HG03280 (cell line): ENCODE results near the gene ACADS.

Experiments
- ATAC-seq: cut with Tn5 transposase; IDR thresholded peaks from one replicate; pipeline ENCODE4 v1.9.1; 2021; ENCODE audit warnings: mild to moderate bottlenecking, moderate library complexity; ENCODE audit not compliant: unreplicated experiment

The ACADS gene

DNA sequence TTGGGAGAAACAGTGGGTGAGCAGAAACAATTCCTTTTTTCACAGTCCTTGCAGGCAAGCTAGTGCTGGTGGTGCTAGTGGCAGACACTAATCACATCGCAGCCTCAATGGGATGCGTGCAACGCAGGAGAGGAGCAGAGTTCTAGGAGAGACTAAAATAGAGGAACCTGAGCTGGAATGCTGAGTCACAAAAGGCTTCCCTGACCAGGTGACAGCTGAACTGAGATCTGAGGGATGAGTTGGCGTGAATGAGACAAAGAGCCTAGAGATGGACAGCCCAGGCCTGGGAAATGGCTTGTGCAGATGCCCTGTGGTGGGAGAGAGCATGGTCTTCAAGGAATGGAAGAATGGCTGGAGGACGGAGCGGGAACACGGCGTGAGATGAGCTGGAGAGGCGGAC is 25.8 kb downstream of the ACADS start:
- ATAC-seq = no peak

DNA sequence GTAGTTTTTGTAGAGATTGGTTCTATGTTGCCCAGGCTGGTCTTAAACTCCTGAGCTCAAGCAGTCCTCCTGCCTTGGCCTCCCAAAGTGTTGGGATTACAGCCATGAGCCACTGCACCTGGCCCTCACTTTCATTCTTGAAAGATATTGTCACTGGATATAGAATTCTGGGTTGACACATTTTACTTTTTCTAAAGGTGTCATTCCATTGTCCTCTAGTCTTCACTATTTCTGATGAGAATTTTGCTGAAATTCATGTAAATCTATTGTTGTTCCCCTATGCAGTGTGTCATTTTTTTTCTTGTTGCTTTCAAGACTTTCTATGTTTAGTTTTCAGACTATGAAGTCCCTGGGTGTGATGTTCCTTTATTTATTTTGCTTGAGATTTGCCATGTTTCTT is 29.2 kb downstream of the ACADS start:
- no peak for ATAC-seq

DNA sequence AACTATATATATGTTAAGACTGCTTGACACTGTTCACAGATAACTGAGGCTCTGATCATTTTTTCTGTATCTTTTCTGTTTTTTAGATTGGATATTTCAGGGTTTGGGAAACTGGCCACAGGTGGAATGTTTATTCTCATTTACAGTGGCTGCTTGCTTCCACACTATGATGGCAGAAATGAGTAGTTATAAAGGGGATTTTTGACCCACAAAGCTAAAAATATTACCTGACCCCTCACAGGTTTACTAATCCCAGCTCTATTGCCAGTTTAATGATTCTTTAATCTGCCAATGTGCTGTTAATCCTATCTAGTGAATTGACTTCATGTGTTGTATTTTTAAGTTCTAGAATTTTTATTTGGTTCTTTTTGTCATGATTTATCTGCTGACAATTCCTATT is 29.6 kb downstream of the ACADS start:
- no peak for ATAC-seq

DNA sequence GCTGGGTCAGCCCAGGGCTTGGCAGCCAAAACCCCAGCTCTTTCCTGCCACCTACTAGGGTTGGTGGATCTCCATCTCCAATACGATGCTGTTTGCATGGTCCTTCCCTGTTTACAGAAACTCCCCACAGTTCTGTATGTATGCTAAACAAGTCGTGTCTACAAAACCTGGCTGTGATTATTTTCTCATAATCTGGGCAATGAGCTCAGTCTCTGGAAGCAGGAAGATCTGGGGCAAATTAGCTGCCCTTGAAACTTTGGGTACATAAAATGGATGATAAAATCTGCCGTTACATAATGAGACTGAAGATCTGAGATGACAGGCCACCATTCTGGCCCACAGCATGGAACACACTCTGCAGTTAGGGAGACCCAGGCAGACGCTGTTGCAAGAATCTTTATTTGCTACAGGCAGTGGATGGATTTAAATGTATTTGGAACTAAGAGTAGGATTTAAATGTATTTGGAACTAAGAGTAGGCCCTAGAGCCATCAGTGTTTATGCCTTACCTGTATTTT is 31.7 kb downstream of the ACADS start:
- ATAC-seq = no peak

DNA sequence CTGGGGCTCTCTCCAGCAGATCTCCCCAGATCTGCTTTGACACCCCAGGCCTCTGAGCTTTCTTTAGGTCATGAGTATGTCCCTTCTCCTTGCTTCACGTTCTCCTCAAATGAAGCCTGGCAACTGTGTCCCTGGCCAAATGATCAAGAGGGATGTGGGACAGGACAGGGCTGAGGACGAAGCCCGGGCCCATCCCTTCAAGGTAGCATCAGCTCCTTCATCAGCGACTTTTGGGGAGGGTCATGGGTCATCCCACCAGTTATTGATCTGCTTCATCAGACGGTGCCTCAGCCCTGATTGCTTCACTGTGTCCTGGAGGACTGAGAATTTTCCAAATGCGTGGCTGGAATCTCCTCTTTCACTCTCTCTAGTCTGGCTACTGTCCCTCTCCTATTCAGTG is 32.3 kb downstream of the ACADS start:
- no peak for ATAC-seq

DNA sequence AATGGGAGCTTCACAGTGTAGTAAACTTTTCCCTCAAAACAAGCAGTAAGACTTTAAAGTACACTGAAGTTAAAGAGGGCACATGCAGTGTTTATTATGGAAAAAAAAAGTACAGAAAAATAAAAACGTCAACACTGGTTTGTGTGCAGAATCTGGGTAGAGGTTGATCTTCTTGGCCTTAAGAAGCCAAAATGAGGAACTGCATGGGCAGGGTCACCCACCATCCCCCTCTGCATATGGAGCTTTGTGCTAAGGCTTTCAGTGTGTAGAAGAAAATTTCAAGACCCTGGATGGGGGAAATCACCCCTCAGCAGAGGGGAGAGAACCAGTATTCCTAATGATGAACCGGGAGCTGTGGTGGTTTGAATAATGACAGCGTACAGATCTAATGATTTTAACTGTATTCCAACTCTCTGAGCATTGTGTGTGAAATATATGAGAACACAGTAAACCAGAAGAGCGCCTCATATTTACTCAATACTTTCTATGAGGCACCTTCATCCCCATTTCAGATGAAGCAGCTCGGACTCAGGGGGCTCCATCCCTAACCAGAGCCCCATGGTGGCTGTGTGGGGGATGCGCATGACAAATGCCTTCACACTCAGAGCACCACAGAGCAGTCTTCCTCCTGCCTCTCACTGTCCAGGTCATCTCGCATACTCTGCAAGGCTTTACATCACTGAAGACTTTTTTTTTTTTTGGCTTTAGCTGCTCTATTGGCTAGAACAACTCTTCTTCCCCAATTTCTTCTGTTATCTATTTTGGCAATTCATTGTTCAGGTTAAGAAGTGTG is 33.4 kb downstream of the ACADS start:
- no peak for ATAC-seq

DNA sequence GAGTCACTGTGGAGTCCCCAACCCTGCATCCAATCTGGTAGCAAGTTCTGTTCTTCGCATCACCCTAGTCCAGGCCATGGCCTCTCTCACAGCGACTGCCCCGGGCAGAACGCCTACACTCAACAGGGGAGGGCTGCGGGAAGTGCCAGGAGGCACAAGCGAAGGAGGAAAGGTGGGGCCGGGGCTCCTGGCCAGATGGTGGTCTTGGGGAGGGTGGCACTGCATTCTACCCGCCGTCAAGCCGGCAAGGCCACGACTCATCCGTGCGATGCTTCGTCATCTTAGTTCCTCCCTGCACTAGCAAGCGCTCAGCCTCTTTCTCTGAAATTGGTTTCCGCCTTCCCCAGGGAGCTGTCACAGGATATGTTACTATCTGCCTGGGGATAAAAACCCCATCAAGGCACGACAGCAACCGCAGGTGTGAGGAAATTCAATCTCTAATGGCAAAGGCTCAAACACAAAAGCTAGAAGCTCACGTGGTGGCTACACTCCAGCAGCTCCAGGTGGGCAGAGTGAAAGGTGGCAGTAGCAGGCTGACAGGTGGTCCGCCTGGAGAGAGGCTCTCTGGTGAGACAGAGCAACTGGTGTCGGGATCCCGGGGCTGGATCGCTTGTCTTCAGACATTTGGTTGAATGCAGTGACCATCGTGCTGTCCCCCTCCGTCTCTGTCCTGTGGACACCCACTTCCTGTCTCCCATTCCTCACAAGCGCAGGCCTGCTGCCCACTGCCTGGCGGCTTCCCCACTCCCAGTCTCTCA is 34.1 kb downstream of the ACADS start:
- ATAC-seq = no peak

DNA sequence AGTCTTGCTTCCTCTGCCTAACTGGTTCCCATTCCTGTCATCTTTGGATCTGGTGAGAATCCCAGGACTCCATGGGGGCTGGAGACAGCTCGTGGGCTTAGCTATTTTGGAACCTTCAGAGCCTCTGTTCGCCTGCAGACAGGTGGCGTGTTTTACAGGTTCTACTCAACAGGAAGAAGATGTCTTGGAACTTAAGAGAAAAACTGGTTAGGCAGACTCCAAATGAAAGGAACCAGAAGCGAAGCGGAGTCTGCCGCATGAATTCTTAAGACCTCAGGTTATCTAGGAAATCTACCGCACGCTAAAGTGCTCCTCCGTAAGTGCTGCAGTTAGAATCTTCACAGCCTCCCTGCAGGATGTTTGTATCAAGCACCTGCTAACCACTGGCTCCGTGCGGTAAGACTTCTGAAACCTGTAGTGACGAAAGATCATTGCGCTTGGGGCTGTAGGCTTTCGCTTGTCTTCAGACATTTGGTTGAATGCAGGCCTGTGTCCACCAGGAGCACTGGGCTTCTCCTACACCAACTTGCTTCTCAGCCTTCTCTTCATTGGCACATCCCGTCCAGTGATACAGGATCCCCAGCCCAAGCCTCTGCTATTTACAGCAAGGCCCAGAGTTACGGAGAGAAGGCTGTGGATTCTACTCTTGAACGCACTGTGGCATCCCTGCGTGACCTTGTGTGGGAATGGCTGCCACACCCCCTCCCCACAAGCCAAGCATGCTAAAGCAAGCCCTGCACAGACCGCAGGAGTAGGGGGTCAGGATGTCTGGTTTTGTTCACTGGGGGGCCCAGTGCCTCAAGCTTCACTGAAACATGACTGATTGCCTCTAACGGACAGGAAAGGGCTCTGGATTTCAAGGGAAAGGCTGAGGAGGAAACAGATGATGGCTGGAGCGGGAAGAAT is 35.0 kb downstream of the ACADS start:
- ATAC-seq = no peak

DNA sequence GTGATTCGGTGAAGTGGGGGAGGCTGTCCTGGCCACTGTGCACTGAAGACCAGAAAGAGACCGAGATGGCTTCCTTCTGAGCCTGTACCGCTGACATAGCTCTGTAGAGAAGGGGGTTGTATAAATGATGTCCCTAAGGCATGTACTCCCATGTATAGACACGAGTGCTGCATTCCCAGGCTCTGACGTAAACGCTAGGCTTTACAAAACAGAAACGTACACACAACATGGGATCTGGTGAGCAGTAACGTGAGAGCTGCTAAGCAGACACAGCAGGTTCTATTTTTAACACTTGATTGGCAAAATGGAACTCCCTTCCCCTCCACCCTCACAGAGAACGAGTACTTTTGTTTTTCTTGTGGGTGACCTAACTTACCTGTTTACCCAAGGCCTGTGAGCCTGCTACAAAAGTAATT is 35.9 kb downstream of the ACADS start:
- ATAC-seq = no peak

DNA sequence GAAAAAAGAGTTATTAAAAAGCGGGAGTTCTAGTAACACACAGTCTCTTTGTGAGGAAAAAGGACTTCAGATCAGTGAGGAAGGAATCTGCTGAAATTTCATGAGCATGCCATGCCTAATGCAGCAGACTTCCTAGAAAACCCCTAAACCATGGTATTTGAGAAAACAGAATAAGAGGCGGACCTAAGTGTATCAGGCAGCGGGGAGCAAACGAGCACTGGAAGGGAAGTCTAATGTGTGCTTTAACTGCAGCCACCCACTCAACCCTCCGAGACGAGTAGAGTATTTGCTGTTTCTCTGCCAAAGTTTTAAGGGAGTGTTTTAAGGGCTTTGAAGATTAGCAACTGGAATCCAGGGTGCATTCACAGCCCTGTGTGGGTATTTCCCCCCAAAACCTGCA is 36.5 kb downstream of the ACADS start:
- ATAC-seq = no peak

DNA sequence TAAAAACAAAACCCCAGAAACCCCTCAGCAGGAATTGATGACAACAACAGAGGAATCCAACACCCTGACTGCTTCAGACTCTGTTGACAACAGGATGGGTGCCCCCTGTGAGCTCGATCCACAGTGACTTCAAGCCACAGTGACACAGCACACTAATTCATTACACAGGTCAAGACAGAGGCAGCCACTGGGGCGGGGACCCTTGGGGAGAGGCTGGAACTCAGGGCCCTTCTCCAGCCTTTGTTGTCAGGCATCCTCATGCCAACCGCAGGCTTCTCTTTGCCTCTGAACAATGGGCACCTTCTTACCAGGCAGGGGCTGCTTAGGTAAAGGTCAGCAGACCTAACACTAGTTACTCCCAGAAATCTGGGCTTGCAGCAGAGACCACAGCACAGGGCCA is 37.6 kb downstream of the ACADS start:
- no peak for ATAC-seq

DNA sequence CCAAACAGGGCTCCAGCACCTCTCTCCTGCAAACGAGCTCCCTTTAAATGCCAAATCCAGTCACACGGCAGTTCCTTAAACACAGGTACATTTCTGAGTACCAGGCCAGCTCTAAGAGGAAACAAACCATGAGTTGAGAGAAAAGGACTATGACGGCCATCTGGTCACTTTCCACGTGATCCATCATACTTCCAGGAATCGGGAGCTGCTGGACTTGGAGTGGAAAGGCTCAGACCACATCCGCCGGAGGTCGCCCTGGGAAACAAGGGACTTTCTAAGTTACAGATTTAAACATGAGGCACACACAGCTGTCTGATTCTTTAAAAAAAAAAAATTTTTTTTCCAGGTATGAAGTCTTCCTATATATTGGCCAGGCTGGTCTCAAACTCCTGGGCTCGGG is 39.2 kb downstream of the ACADS start:
- no peak for ATAC-seq

DNA sequence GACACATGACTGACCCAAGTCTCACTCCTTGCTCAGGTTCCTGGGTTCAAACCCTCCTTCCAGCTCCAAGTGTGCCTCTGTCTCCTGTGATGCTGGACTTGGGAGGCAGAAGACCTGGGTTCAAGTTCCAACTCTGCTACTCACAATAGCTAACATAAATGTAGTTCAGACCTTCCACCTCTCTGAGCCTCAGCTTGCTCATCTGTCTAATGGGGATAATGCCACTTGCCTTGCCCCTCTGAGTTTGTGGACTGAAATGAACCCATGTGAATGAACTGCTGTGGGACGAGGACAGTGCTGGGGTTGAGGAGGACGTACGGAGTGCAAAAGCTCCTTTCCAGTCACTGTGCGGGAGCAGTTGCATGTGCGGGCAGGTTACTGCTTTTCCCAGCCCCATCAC is 40.9 kb downstream of the ACADS start:
- ATAC-seq = no peak

DNA sequence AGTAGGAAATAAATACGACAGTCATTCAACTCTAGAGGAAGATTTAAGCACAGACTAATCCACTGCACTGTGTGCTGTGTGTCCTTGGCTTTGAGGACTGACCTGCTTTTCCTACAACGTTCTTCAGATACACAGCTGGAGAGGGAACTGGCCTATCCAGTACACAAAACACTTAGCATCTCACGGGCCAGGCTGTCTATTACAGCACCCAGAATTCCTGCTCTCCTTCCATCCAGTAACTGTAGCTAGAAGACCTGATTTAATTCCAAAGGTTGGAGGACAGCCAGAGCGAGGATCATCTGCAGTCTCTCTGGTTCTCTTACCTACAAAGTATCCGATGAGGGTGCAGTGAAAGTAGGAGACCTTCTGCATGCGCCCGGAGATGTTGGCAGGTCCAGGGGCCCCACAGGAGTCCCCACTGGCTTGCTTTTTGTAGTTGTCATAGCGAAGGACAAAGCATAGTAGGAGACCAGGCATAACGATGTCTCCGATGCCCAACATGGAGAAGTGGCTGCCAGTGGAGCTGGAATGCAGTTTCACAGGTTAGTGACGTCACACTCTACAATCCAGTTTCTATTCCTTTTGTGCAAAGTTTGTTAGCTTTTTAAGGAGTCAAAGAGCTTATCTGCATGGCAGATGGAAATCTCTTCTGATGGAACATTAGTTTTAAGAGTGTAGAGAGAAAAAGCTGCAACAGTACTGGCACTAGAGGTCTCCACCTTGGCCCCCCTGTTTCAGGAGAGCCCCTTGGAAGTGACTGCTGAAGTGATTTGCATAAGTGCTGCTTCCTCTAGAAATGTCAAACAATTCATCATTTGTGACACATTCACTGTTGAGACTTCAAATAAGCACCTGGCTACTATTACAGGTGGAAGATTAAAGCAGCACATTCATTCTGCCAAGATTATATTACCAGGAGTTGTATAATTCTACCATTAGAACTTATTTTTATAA is 41.7 kb downstream of the ACADS start:
- no peak for ATAC-seq

DNA sequence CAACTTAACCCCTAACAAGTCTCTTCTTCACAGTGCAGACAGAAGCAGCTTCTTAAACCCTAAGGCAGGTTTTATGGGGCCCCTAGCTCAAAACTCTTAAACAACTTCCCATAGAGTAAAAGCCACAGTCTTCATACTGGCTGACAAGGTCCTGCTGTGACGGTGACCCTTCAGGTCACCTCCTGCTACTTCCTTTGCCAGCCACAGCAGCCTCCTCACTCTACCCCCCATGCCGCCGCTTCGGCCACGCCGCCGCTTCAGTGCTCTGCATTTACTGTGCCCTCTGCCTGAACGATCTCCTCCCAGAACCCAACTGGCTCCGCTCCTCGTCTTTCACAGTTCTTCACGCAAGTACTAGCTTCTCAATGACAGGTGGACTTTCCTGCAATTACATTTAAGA is 45.5 kb downstream of the ACADS start:
- ATAC-seq = no peak

DNA sequence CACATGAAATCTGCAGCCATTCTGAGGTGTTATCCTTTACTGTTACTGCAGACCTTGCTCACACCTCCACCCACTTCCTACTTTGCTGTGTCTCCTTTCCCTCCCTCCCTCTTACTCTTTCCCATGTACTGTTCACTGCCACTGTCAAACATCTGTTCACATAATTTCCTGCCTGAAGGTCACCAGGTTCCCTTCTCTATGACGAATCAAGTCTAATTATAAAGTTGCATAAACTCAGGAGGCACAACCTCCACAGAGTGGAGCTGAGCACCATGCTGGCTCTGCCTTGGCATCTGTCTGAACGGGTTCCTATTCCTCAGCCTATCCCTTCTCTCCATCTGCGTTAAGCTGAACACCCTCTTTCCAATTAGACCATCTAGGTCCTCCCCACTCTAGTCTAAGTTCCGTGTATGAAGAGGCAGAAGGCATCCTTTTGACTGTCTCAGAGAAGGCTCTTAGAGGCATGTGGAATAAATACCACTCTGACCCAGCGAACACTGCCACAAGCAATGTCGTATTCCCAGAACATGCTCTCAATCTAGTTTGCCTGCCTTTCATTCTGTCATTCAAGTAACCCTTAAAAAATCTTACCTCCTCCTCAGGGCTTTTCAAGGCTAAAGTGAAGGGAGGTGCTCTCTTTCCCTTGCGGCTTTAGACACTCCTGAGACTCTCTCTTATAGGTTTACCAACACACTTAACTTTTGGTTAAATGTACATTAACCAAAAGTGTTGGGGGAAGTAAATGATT is 48.7 kb downstream of the ACADS start:
- no peak for ATAC-seq

DNA sequence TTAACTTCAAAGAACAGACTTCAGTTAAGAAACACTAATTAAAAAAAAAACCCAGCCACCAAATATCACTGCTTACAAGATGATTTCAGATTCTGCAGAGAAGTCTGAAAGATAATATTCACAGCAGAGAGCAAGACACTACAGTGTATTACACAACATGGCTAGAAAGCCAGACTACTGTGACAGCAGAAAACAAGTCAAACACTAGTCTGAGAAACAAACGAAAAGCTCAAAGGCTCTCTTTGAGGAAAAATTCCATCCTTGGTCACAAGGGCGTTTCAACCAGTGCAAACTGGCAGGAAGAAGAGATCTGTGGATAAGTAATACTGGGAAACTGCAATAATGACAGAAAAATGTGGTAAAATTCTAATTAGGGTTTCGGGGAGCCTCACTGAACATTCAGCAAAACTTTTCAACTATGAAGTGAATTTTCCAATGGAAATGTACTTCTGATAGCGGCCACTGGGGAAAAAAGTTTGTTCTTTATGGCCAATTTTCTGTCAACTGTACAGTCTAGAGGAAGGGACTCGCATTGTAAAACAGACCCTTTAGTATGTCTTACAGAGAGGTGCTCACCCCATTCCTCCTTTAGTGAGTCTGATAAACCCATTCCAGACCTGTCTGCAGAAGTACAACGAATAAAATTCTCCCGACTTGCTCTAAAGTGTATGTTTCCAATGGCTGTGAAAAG is 50.4 kb downstream of the ACADS start:
- ATAC-seq = no peak

DNA sequence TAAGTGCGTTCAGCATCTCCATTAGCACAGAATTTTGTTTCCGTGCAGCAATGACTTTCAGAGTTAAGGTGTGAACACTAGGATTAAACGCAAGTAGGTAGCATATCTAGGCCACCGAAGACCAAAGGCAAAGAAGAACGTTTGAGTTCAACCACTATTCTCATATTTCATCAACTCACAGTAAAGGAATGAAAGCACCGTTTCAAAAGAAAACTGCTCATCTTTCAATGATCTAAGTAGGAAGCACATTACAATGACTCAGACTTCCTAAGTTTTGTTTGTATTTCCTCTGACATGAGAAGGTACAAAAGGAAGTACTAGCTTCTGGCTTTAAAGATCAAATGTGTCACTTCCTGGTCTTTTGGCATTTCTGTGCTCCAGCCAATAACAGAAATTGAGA is 57.6 kb downstream of the ACADS start:
- ATAC-seq = no peak

DNA sequence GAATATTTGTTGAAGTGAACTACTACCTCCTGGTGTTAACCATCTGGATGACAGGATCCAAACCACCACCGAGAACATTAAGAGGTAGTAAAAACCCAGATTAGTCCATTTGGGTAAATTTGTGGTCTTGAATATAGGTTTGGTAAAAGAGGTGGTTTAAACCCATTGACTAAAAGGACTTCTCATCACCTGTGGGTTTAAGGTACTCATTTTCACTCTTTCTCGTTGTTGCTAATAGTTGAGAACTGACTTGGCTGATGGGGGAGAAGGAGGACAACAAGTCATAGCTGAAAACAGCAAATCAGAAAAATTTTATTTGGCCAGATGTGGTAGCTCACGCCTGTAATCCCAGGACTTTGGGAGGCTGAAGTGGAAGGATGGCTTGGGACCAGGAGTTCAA is 59.2 kb downstream of the ACADS start:
- no peak for ATAC-seq
